ENCODE data around the gene FTHL17. TPM values are rescaled to one million over a fixed set of nuclear protein-coding genes. Genes with fewer than 3 reads are reported as not detected.

The FTHL17 gene
- total RNA-seq, 2 experiments from 2014 or later, result not detected

- no peak overlapping the region for H3K27ac Mint-ChIP-seq
- POLR2A ChIA-PET, result no interaction called here
- H3K9me3 Mint-ChIP-seq, result peaks cover 5% of the 10 kb centered on the region
- H3K36me3 Mint-ChIP-seq, result no peaks in the 10 kb centered on the region
- ATAC-seq (ENCODE audit: low read depth) (no peak), DNase-seq (no peak)
- peaks cover 1% of the 10 kb centered on the region for H3K4me1 Mint-ChIP-seq
- H3K27me3 Mint-ChIP-seq, result no peaks in the 10 kb centered on the region
- H3K4me3 Mint-ChIP-seq, result no peak overlapping the region
Observed at GRCh38 chrX:31070057-31070468, 1.8 kb downstream of the FTHL17 start.

- no peak overlapping the region for H3K4me3 Mint-ChIP-seq
- H3K9me3 Mint-ChIP-seq, result peaks cover 2% of the 10 kb centered on the region
- H3K27me3 Mint-ChIP-seq, result no peaks in the 10 kb centered on the region
- no peak overlapping the region for H3K27ac Mint-ChIP-seq
- no peaks in the 10 kb centered on the region for H3K4me1 Mint-ChIP-seq
- POLR2A ChIA-PET, result no interaction called here
- DNase-seq, result no peak
- no peaks in the 10 kb centered on the region for H3K36me3 Mint-ChIP-seq
- no peak for ATAC-seq (ENCODE audit: low read depth)
Observed at GRCh38 chrX:31063114-31063513, 8.7 kb downstream of the FTHL17 start.

- H3K9me3 Mint-ChIP-seq, result no peaks in the 10 kb centered on the region
- POLR2A ChIA-PET, result no interaction called here
- H3K27me3 Mint-ChIP-seq, result no peaks in the 10 kb centered on the region
- H3K27ac Mint-ChIP-seq, result no peak overlapping the region
- DNase-seq (no peak), ATAC-seq (ENCODE audit: low read depth) (no peak)
- H3K4me3 Mint-ChIP-seq, result no peak overlapping the region
- H3K36me3 Mint-ChIP-seq, result no peaks in the 10 kb centered on the region
- no peaks in the 10 kb centered on the region for H3K4me1 Mint-ChIP-seq
Observed at GRCh38 chrX:31061091-31061490, 10.8 kb downstream of the FTHL17 start.

- DNase-seq (no peak), ATAC-seq (ENCODE audit: low read depth) (no peak)
- no peak overlapping the region for H3K27ac Mint-ChIP-seq
- peaks cover 1% of the 10 kb centered on the region for H3K36me3 Mint-ChIP-seq
- H3K4me3 Mint-ChIP-seq, result no peak overlapping the region
- H3K27me3 Mint-ChIP-seq, result no peaks in the 10 kb centered on the region
- H3K9me3 Mint-ChIP-seq, result no peaks in the 10 kb centered on the region
- POLR2A ChIA-PET, result no interaction called here
- no peaks in the 10 kb centered on the region for H3K4me1 Mint-ChIP-seq
Observed at GRCh38 chrX:31060016-31060415, 11.8 kb downstream of the FTHL17 start.

- DNase-seq, result no peak
- Mint-ChIP-seq H3K27ac (no peak overlapping the region), H3K4me1 (no peaks in the 10 kb centered on the region), H3K9me3 (no peaks in the 10 kb centered on the region), H3K36me3 (peaks cover 1% of the 10 kb centered on the region), H3K27me3 (no peaks in the 10 kb centered on the region), H3K4me3 (no peak overlapping the region)
- POLR2A ChIA-PET, result no interaction called here
- no peak for ATAC-seq (ENCODE audit: low read depth)
Observed at GRCh38 chrX:31058284-31058683, 13.6 kb downstream of the FTHL17 start.

- ATAC-seq (ENCODE audit: low read depth) (no peak), DNase-seq (no peak)
- no peaks in the 10 kb centered on the region for H3K9me3 Mint-ChIP-seq
- H3K36me3 Mint-ChIP-seq, result peaks cover 1% of the 10 kb centered on the region
- H3K4me1 Mint-ChIP-seq, result no peaks in the 10 kb centered on the region
- POLR2A ChIA-PET, result no interaction called here
- no peak overlapping the region for H3K4me3 Mint-ChIP-seq
- H3K27ac Mint-ChIP-seq, result no peak overlapping the region
- H3K27me3 Mint-ChIP-seq, result no peaks in the 10 kb centered on the region
Observed at GRCh38 chrX:31057691-31058090, 14.2 kb downstream of the FTHL17 start.

GRCh38 chrX:31057291-31057690 lies 14.6 kb downstream of the FTHL17 start:
- no peak for DNase-seq
- Mint-ChIP-seq H3K27me3 (no peaks in the 10 kb centered on the region), H3K4me3 (no peak overlapping the region), H3K36me3 (peaks cover 1% of the 10 kb centered on the region), H3K9me3 (no peaks in the 10 kb centered on the region), H3K27ac (no peak overlapping the region), H3K4me1 (no peaks in the 10 kb centered on the region)
- POLR2A ChIA-PET, result no interaction called here
- no peak for ATAC-seq (ENCODE audit: low read depth)

GRCh38 chrX:31053621-31054020 lies 18.2 kb downstream of the FTHL17 start:
- H3K27ac Mint-ChIP-seq, result no peak overlapping the region
- POLR2A ChIA-PET, result no interaction called here
- no peaks in the 10 kb centered on the region for H3K27me3 Mint-ChIP-seq
- peaks cover 1% of the 10 kb centered on the region for H3K36me3 Mint-ChIP-seq
- DNase-seq (no peak), ATAC-seq (ENCODE audit: low read depth) (no peak)
- no peaks in the 10 kb centered on the region for H3K9me3 Mint-ChIP-seq
- H3K4me1 Mint-ChIP-seq, result no peaks in the 10 kb centered on the region
- no peak overlapping the region for H3K4me3 Mint-ChIP-seq

GRCh38 chrX:31039327-31039711 lies 32.5 kb downstream of the FTHL17 start:
- no peak for ATAC-seq (ENCODE audit: low read depth)
- POLR2A ChIA-PET, result no interaction called here
- Mint-ChIP-seq H3K36me3 (no peaks in the 10 kb centered on the region), H3K4me3 (no peak overlapping the region), H3K27ac (no peak overlapping the region), H3K9me3 (no peaks in the 10 kb centered on the region), H3K4me1 (peaks cover 6% of the 10 kb centered on the region), H3K27me3 (no peaks in the 10 kb centered on the region)
- DNase-seq, result no peak

- Mint-ChIP-seq H3K4me3 (no peak overlapping the region), H3K36me3 (no peaks in the 10 kb centered on the region), H3K27ac (no peak overlapping the region), H3K4me1 (peaks cover 6% of the 10 kb centered on the region), H3K27me3 (no peaks in the 10 kb centered on the region), H3K9me3 (no peaks in the 10 kb centered on the region)
- ATAC-seq (ENCODE audit: low read depth) (no peak), DNase-seq (no peak)
- POLR2A ChIA-PET, result no interaction called here
Observed at GRCh38 chrX:31038575-31039326, 33.1 kb downstream of the FTHL17 start.

GRCh38 chrX:31036895-31037294 lies 34.9 kb downstream of the FTHL17 start:
- no peaks in the 10 kb centered on the region for H3K9me3 Mint-ChIP-seq
- H3K4me3 Mint-ChIP-seq, result no peak overlapping the region
- no peaks in the 10 kb centered on the region for H3K36me3 Mint-ChIP-seq
- POLR2A ChIA-PET, result no interaction called here
- H3K27ac Mint-ChIP-seq, result no peak overlapping the region
- peaks cover 6% of the 10 kb centered on the region for H3K4me1 Mint-ChIP-seq
- ATAC-seq (ENCODE audit: low read depth), result no peak
- DNase-seq, result no peak
- no peaks in the 10 kb centered on the region for H3K27me3 Mint-ChIP-seq

- Mint-ChIP-seq H3K4me1 (no peaks in the 10 kb centered on the region), H3K9me3 (peaks cover 3% of the 10 kb centered on the region), H3K4me3 (no peak overlapping the region), H3K36me3 (no peaks in the 10 kb centered on the region), H3K27me3 (peaks cover 10% of the 10 kb centered on the region), H3K27ac (no peak overlapping the region)
- DNase-seq (no peak), ATAC-seq (ENCODE audit: low read depth) (no peak)
- POLR2A ChIA-PET, result no interaction called here
Observed at GRCh38 chrX:31027351-31027750, 44.5 kb downstream of the FTHL17 start.

GRCh38 chrX:31024866-31025265 lies 47.0 kb downstream of the FTHL17 start:
- Mint-ChIP-seq H3K9me3 (peaks cover 3% of the 10 kb centered on the region), H3K36me3 (no peaks in the 10 kb centered on the region), H3K27ac (no peak overlapping the region), H3K27me3 (peaks cover 7% of the 10 kb centered on the region), H3K4me3 (no peak overlapping the region), H3K4me1 (no peaks in the 10 kb centered on the region)
- ATAC-seq (ENCODE audit: low read depth), result no peak
- no peak for DNase-seq
- POLR2A ChIA-PET, result no interaction called here

- no peak for DNase-seq
- POLR2A ChIA-PET, result no interaction called here
- Mint-ChIP-seq H3K4me3 (no peak overlapping the region), H3K9me3 (peaks cover 3% of the 10 kb centered on the region), H3K36me3 (no peaks in the 10 kb centered on the region), H3K4me1 (no peaks in the 10 kb centered on the region), H3K27ac (no peak overlapping the region), H3K27me3 (no peaks in the 10 kb centered on the region)
- no peak for ATAC-seq (ENCODE audit: low read depth)
Observed at GRCh38 chrX:31021537-31021936, 50.3 kb downstream of the FTHL17 start.
